Subcutaneous abdominal adipose tissue (tissue), 5 donors: ENCODE measurements around the gene GTF2IRD1.
"Not testable (repeated sequence)": the region's sequence is repeated elsewhere in the genome, so short reads cannot be mapped to it uniquely, and the experiment has no call there.

Experiments used
- H3K27ac ChIP-seq: one replicate; pipeline ENCODE4 v1.7.0; 2013; ENCODE audit warnings: low read depth, mild to moderate bottlenecking, inconsistent platforms, low read length, moderate library complexity
- H3K27me3 ChIP-seq, 5 donors: one replicate each; pipeline ENCODE4 v1.7.0; 2013; ENCODE audit warnings: low read length in 5 of 5, inconsistent platforms in 1 of 5; ENCODE audit not compliant: control insufficient read depth in 5 of 5, insufficient read depth in 4 of 5
- H3K36me3 ChIP-seq, 5 donors: one replicate each; pipeline ENCODE4 v1.7.0; 2013; ENCODE audit warnings: low read length in 5 of 5; ENCODE audit not compliant: control insufficient read depth in 5 of 5, insufficient read depth in 5 of 5
- H3K4me1 ChIP-seq, 5 donors: one replicate each; pipeline ENCODE4 v1.7.0; 2013; ENCODE audit warnings: low read length in 5 of 5, mild to moderate bottlenecking in 3 of 5, moderate library complexity in 1 of 5; ENCODE audit not compliant: control insufficient read depth in 5 of 5, insufficient read depth in 5 of 5
- H3K4me3 ChIP-seq, 5 donors: one replicate each; pipeline ENCODE4 v1.7.0; 2013; ENCODE audit warnings: low read length in 5 of 5, low read depth in 1 of 5
- H3K9ac ChIP-seq, 5 donors: one replicate each; pipeline ENCODE4 v1.7.0; 2013; ENCODE audit warnings: low read length in 5 of 5, mild to moderate bottlenecking in 4 of 5, moderate library complexity in 3 of 5
- H3K9me3 ChIP-seq, 5 donors: one replicate each; pipeline ENCODE4 v1.7.0; 2013; ENCODE audit warnings: low read length in 5 of 5; ENCODE audit not compliant: control insufficient read depth in 5 of 5
- donor health status: healthy.
- donor health status: healthy.
- donor health status: healthy.
- donor health status: healthy.
- donor health status: healthy.

GTF2IRD1 gene

GRCh38 chr7:74453322-74454011, at the start of gene GTF2IRD1:
TSS of gene GTF2IRD1 (plus strand) at chr7:74453906. CDS start at chr7:74508081, 54,175 bp downstream.
- Histone ChIP-seq H3K27me3 (no peaks in the 10 kb centered on the region), H3K4me1 (peaks cover 0 to 32% (median 27%) of the 10 kb centered on the region in 5 donors)

GRCh38 chr7:74404388-74404700, 49.4 kb upstream of the GTF2IRD1 start:
- Histone ChIP-seq H3K9me3 (no peaks in the 10 kb centered on the region), H3K9ac (no peak overlapping the region), H3K36me3 (peaks cover 0 to 34% (median 29%) of the 10 kb centered on the region in 5 donors), H3K4me1 (no peaks in the 10 kb centered on the region), H3K4me3 (no peak overlapping the region), H3K27me3 (no peaks in the 10 kb centered on the region), H3K27ac (no peak overlapping the region)

More at GRCh38 chr7:74453322-74454011, at the start of gene GTF2IRD1:
- Histone ChIP-seq H3K9ac (peak within 1 kb of the TSS in 4 of 5 donors; percentile 45 to 69 (median 50)), H3K27ac (peak within 1 kb of the TSS; percentile 77), H3K9me3 (no peaks in the 10 kb centered on the region), H3K36me3 (no peaks in the 10 kb centered on the region), H3K4me3 (peak within 1 kb of the TSS; percentile 44 to 65 (median 58))

- no peak overlapping the region for H3K27ac ChIP-seq
- peaks cover 0 to 2% (median 0%) of the 10 kb centered on the region in 5 donors for H3K27me3 ChIP-seq
- H3K36me3 ChIP-seq = peaks cover 0 to 34% (median 29%) of the 10 kb centered on the region in 5 donors
- H3K9ac ChIP-seq = no peak overlapping the region
- H3K9me3 ChIP-seq = no peaks in the 10 kb centered on the region
- no peak overlapping the region for H3K4me3 ChIP-seq
- no peaks in the 10 kb centered on the region for H3K4me1 ChIP-seq
Observed at GRCh38 chr7:74404741-74405140, 49.0 kb upstream of the GTF2IRD1 start.

- H3K27me3 ChIP-seq = peaks cover 0 to 3% (median 0%) of the 10 kb centered on the region in 5 donors
- H3K9me3 ChIP-seq = no peaks in the 10 kb centered on the region
- no peak overlapping the region for H3K4me3 ChIP-seq
- peaks cover 0 to 30% (median 27%) of the 10 kb centered on the region in 5 donors for H3K36me3 ChIP-seq
- H3K9ac ChIP-seq = no peak overlapping the region
- H3K4me1 ChIP-seq = no peaks in the 10 kb centered on the region
- no peak overlapping the region for H3K27ac ChIP-seq
Observed at GRCh38 chr7:74405191-74405898, 48.4 kb upstream of the GTF2IRD1 start.

GRCh38 chr7:74405899-74406512, 47.7 kb upstream of the GTF2IRD1 start:
- no peak overlapping the region for H3K9ac ChIP-seq
- H3K9me3 ChIP-seq = no peaks in the 10 kb centered on the region
- peaks cover 0 to 24% (median 20%) of the 10 kb centered on the region in 5 donors for H3K36me3 ChIP-seq
- H3K4me1 ChIP-seq = no peaks in the 10 kb centered on the region
- peaks cover 0 to 3% (median 0%) of the 10 kb centered on the region in 5 donors for H3K27me3 ChIP-seq
- no peak overlapping the region for H3K27ac ChIP-seq
- no peak overlapping the region for H3K4me3 ChIP-seq

- Histone ChIP-seq H3K9ac (no peak overlapping the region), H3K4me3 (no peak overlapping the region), H3K27me3 (peaks cover 0 to 3% (median 0%) of the 10 kb centered on the region in 5 donors), H3K27ac (no peak overlapping the region), H3K9me3 (no peaks in the 10 kb centered on the region), H3K4me1 (no peaks in the 10 kb centered on the region), H3K36me3 (peaks cover 0 to 20% (median 14%) of the 10 kb centered on the region in 5 donors)
Observed at GRCh38 chr7:74407958-74408357, 45.7 kb upstream of the GTF2IRD1 start.

- Histone ChIP-seq H3K4me3 (no peak overlapping the region), H3K9ac (no peak overlapping the region), H3K27ac (no peak overlapping the region), H3K4me1 (no peaks in the 10 kb centered on the region), H3K27me3 (peaks cover 0 to 3% (median 0%) of the 10 kb centered on the region in 5 donors), H3K9me3 (no peaks in the 10 kb centered on the region), H3K36me3 (peaks cover 0 to 8% (median 4%) of the 10 kb centered on the region in 5 donors)
Observed at GRCh38 chr7:74409571-74409970, 44.1 kb upstream of the GTF2IRD1 start.

- H3K27me3 ChIP-seq = peaks cover 0 to 3% (median 0%) of the 10 kb centered on the region in 5 donors
- no peak overlapping the region for H3K4me3 ChIP-seq
- H3K9ac ChIP-seq = no peak overlapping the region
- no peaks in the 10 kb centered on the region for H3K9me3 ChIP-seq
- no peaks in the 10 kb centered on the region for H3K4me1 ChIP-seq
- H3K27ac ChIP-seq = no peak overlapping the region
- no peaks in the 10 kb centered on the region for H3K36me3 ChIP-seq
Observed at GRCh38 chr7:74410772-74411171, 42.9 kb upstream of the GTF2IRD1 start.

GRCh38 chr7:74411571-74411970, 42.1 kb upstream of the GTF2IRD1 start:
- not testable (repeated sequence) for H3K4me1 ChIP-seq, H3K9ac ChIP-seq, H3K27me3 ChIP-seq, H3K36me3 ChIP-seq, H3K4me3 ChIP-seq, H3K9me3 ChIP-seq, H3K27ac ChIP-seq

- no peak overlapping the region for H3K27ac ChIP-seq
- no peak overlapping the region for H3K9ac ChIP-seq
Observed at GRCh38 chr7:74412056-74412455, 41.6 kb upstream of the GTF2IRD1 start.

More at GRCh38 chr7:74412056-74412455, 41.6 kb upstream of the GTF2IRD1 start:
- H3K4me1 ChIP-seq = no peaks in the 10 kb centered on the region
- no peaks in the 10 kb centered on the region for H3K9me3 ChIP-seq
- H3K27me3 ChIP-seq = peaks cover 0 to 3% (median 0%) of the 10 kb centered on the region in 5 donors
- no peaks in the 10 kb centered on the region for H3K36me3 ChIP-seq
- no peak overlapping the region for H3K4me3 ChIP-seq
